ENCODE measurements around the gene NPHP3.
"Not testable (repeated sequence)": the region's sequence is repeated elsewhere in the genome, so short reads cannot be mapped to it uniquely, and the experiment has no call there.

The NPHP3 gene

GRCh38 chr3:132641837-132642538 is 80.2 kb downstream of the NPHP3 start:
- DNase-seq (ENCODE audit: low spot score) = no peak

- DNase-seq (ENCODE audit: low spot score) = not testable (repeated sequence)
These were observed 80.8 kb downstream of the NPHP3 start for GRCh38 chr3:132641427-132641826.

- no peak for DNase-seq (ENCODE audit: low spot score)
These were observed 83.5 kb downstream of the NPHP3 start for GRCh38 chr3:132638706-132639105.

- DNase-seq (ENCODE audit: low spot score) = no peak
These were observed 84.6 kb downstream of the NPHP3 start for GRCh38 chr3:132637590-132637989.

- DNase-seq (ENCODE audit: low spot score) = no peak
These were observed 87.2 kb downstream of the NPHP3 start for GRCh38 chr3:132635052-132635451.

Data from left forelimb (tissue), 1 donor.